Stimulated activated CD8-positive, alpha-beta memory T cell treated with anti-CD3 and anti-CD28 coated beads, Interleukin-12 subunit alpha, Interleukin-12 subunit beta, amount 100 ng/mL, for 24 hours (primary cell): ENCODE results near the gene GUCY1A1.

ENCODE experiments used
- DNase-seq: peaks from one replicate; pipeline ENCODE4 v3.0.0-alpha.2; 2020; ENCODE audit errors: extremely low read depth

Gene GUCY1A1

GRCh38 chr4:155658681-155659064 lies 8.0 kb upstream of the GUCY1A1 start:
- DNase-seq = no peak

GRCh38 chr4:155659176-155659575 lies 7.5 kb upstream of the GUCY1A1 start:
- DNase-seq = no peak

GRCh38 chr4:155660436-155660835 lies 6.2 kb upstream of the GUCY1A1 start:
- DNase-seq = no peak

- DNase-seq = no peak
Observed at GRCh38 chr4:155665054-155665453, 1.6 kb upstream of the GUCY1A1 start.

GRCh38 chr4:155667222-155667567 lies 547 bp downstream of the GUCY1A1 start:
- no peak for DNase-seq

- no peak for DNase-seq
Observed at GRCh38 chr4:155667568-155668511, 1.2 kb downstream of the GUCY1A1 start.

GRCh38 chr4:155668707-155669220 lies 2.1 kb downstream of the GUCY1A1 start:
- no peak for DNase-seq

GRCh38 chr4:155672342-155672741 lies 5.7 kb downstream of the GUCY1A1 start:
- no peak for DNase-seq

- no peak for DNase-seq
Observed at GRCh38 chr4:155673453-155673979, 6.9 kb downstream of the GUCY1A1 start.

- DNase-seq = no peak
Observed at GRCh38 chr4:155674669-155675071, 8.0 kb downstream of the GUCY1A1 start.

- no peak for DNase-seq
Observed at GRCh38 chr4:155675709-155676429, 9.2 kb downstream of the GUCY1A1 start.

GRCh38 chr4:155676430-155676825 lies 9.8 kb downstream of the GUCY1A1 start:
- no peak for DNase-seq

GRCh38 chr4:155678011-155678410 lies 11.4 kb downstream of the GUCY1A1 start:
- DNase-seq = no peak

- no peak for DNase-seq
Observed at GRCh38 chr4:155679343-155679742, 12.7 kb downstream of the GUCY1A1 start.

- DNase-seq = no peak
Observed at GRCh38 chr4:155681886-155682285, 15.2 kb downstream of the GUCY1A1 start.

GRCh38 chr4:155684423-155684822 lies 17.8 kb downstream of the GUCY1A1 start:
- DNase-seq = no peak

- DNase-seq = no peak
Observed at GRCh38 chr4:155684892-155685541, 18.4 kb downstream of the GUCY1A1 start.

- no peak for DNase-seq
Observed at GRCh38 chr4:155687380-155687982, 20.8 kb downstream of the GUCY1A1 start.

- DNase-seq = no peak
Observed at GRCh38 chr4:155688211-155688610, 21.6 kb downstream of the GUCY1A1 start.

GRCh38 chr4:155688860-155689259 lies 22.2 kb downstream of the GUCY1A1 start:
- no peak for DNase-seq

- DNase-seq = no peak
Observed at GRCh38 chr4:155690044-155690837, 23.6 kb downstream of the GUCY1A1 start.
